NT2/D1 (cell line): Measurements from ENCODE around the gene BCL7A.

ENCODE experiments used
- SUZ12 ChIP-seq: IDR thresholded peaks from 2 replicates; pipeline ENCODE4 v1.6.1; 2011; ENCODE audit not compliant: insufficient read length, insufficient read depth; ENCODE audit errors: extremely low read depth
- YY1 ChIP-seq: IDR thresholded peaks from 2 replicates; pipeline ENCODE4 v1.6.1; 2011; ENCODE audit not compliant: insufficient read length, insufficient read depth
- ZNF274 ChIP-seq: IDR thresholded peaks from 2 replicates; pipeline ENCODE4 v1.6.1; 2011; ENCODE audit warnings: mild to moderate bottlenecking, low read depth, low read length

GRCh38 chr12:122079033-122079531 is 57.4 kb downstream of the BCL7A start:
- TF ChIP-seq SUZ12: no peak
- TF ChIP-seq YY1: no peak
- TF ChIP-seq ZNF274: no peak
